Lower lobe of right lung (tissue), 2 donors: ENCODE data around the gene REXO4. TPM values are rescaled to one million over a fixed set of nuclear protein-coding genes. Genes with fewer than 3 reads are reported as not detected.

Experiments
- ATAC-seq, 2 donors: fragments of 200-7000 bp; cut with Tn5 transposase; one replicate each; pipeline ENCODE4 v1.9.1; 2020 to 2022; ENCODE audit warnings: mild to moderate bottlenecking in 2 of 2, moderate library complexity in 2 of 2
- DNase-seq: peaks from one replicate; pipeline ENCODE4 v3.0.0-alpha.2; 2020
- H3K27ac ChIP-seq: fragments of 200-600 bp; one replicate; pipeline ENCODE4 v1.8.0; 2022
- H3K27me3 ChIP-seq: fragments of 200-600 bp; one replicate; pipeline ENCODE4 v1.8.0; 2022; ENCODE audit warnings: low read depth
- H3K36me3 ChIP-seq: fragments of 200-600 bp; one replicate; pipeline ENCODE4 v1.8.0; 2022; ENCODE audit warnings: mild to moderate bottlenecking
- H3K4me1 ChIP-seq: fragments of 200-600 bp; one replicate; pipeline ENCODE4 v1.8.0; 2022
- H3K4me3 ChIP-seq: fragments of 200-600 bp; one replicate; pipeline ENCODE4 v1.8.0; 2022; ENCODE audit warnings: mild to moderate bottlenecking
- H3K9me3 ChIP-seq: fragments of 200-600 bp; one replicate; pipeline ENCODE4 v1.8.0; 2022
- CTCF ChIP-seq: fragments of 200-600 bp; IDR thresholded peaks from one replicate; pipeline ENCODE4 v1.8.0; 2022; ENCODE audit warnings: antibody characterized with exemption, mild to moderate bottlenecking
- intact Hi-C: fragments of 100-400 bp; cut with DNase I; formaldehyde crosslinking; loops from one replicate; pipeline ENCODE4 v1.11.0; 2022
- total RNA-seq: library from RNA; stranded (reverse); fragmentation: NEBNext Ultra II Directional; extraction: Animal tissue kit (Norgen Biotek cat#: 25700); gene quantifications from one replicate; pipeline ENCODE4 v1.2.1, GENCODE V29; 2021
- donor health status: DM: no; HTN: yes; CAD: no; lungs with severe emphysema.

Gene REXO4
- total RNA-seq, 1 donor from 2014 or later = 20.9 TPM

DNA sequence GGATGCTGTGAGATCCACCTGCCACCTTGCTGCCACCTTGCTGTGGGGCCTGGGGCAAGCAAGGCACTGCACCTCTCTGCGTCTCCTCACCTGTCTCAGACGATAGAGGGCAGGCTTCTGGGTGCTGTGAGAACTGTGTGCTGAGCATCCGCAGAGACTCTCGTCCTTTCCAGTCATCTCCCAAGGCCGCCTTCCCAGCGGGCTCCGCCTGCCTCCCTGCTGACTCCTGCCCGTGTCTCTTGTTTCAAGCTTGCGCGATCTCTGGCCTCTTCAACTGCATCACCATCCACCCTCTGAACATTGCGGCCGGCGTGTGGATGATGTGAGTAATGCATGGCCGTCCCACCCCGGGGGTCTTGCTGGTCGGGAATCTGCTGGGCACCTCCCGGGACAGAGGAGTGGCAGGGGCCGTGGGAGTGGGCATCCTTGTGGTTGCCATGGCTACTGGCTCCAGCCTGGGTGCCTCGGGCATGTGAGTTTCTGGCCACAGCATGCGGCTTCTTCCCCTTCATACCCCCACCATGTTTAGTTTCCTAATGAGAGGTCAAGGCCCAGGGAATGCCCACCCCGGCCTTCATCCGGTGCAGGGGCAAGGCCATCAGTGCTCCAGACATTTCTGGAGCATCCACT lies 45.5 kb upstream of the REXO4 start:
- peaks cover 35% of the 10 kb centered on the region for H3K4me1 ChIP-seq
- TF ChIP-seq CTCF = no peak
- no peaks in the 10 kb centered on the region for H3K9me3 ChIP-seq
- intact Hi-C loops = no loop called here
- ATAC-seq (no peak), DNase-seq (no peak)
- H3K36me3 ChIP-seq = peaks cover 20% of the 10 kb centered on the region
- no peak overlapping the region for H3K4me3 ChIP-seq
- peak overlapping the region; percentile 24 for H3K27ac ChIP-seq
- H3K27me3 ChIP-seq = no peaks in the 10 kb centered on the region

- no peaks in the 10 kb centered on the region for H3K9me3 ChIP-seq
- ATAC-seq = no peak
- no peaks in the 10 kb centered on the region for H3K27me3 ChIP-seq
- H3K4me3 ChIP-seq = no peak overlapping the region
- TF ChIP-seq CTCF = no peak
- no peak overlapping the region for H3K27ac ChIP-seq
- DNase-seq = no peak
- H3K4me1 ChIP-seq = peaks cover 35% of the 10 kb centered on the region
- peaks cover 12% of the 10 kb centered on the region for H3K36me3 ChIP-seq
- intact Hi-C loops = no loop called here
Measured at GRCh38 chr9:133461975-133462374, 44.2 kb upstream of the REXO4 start.

GRCh38 chr9:133460405-133461175 lies 42.8 kb upstream of the REXO4 start:
- Histone ChIP-seq H3K36me3 (peaks cover 6% of the 10 kb centered on the region), H3K27me3 (no peaks in the 10 kb centered on the region), H3K9me3 (no peaks in the 10 kb centered on the region), H3K27ac (peak overlapping the region; percentile 90), H3K4me3 (peak overlapping the region; percentile 79), H3K4me1 (peaks cover 35% of the 10 kb centered on the region)
- intact Hi-C loops = no loop called here
- DNase-seq = peak; percentile 83
- ATAC-seq = peak; percentile 54 to 65
- no peak for TF ChIP-seq CTCF

- DNase-seq = peak; percentile 98
- ATAC-seq = peak; percentile 92 to 93
- no peaks in the 10 kb centered on the region for H3K36me3 ChIP-seq
- H3K27ac ChIP-seq = peak within 1 kb of the TSS; percentile 90
- no peaks in the 10 kb centered on the region for H3K9me3 ChIP-seq
- H3K4me1 ChIP-seq = peaks cover 31% of the 10 kb centered on the region
- intact Hi-C loops = no loop called here
- no peaks in the 10 kb centered on the region for H3K27me3 ChIP-seq
- peak within 1 kb of the TSS; percentile 79 for H3K4me3 ChIP-seq
- TF ChIP-seq CTCF = no peak
Measured at GRCh38 chr9:133459476-133460404, 41.9 kb upstream of the REXO4 start, which contains the start of gene CACFD1. TSS of gene CACFD1 (plus strand) at chr9:133459978. CDS start at chr9:133460067, 89 bp downstream.

- ATAC-seq (no peak), DNase-seq (no peak)
- Histone ChIP-seq H3K36me3 (no peaks in the 10 kb centered on the region), H3K27ac (no peak overlapping the region), H3K9me3 (no peaks in the 10 kb centered on the region), H3K4me1 (peaks cover 24% of the 10 kb centered on the region), H3K4me3 (peak overlapping the region; percentile 79), H3K27me3 (no peaks in the 10 kb centered on the region)
- no peak for TF ChIP-seq CTCF
- intact Hi-C loops = no loop called here
Measured at GRCh38 chr9:133458643-133459312, 41.0 kb upstream of the REXO4 start.
